ENCODE data around the gene SLC9A4.
A peak's percentile ranks its signal among the peaks of the same experiment; 100 is the strongest.
"Not testable (repeated sequence)": the region's sequence is repeated elsewhere in the genome, so short reads cannot be mapped to it uniquely, and the experiment has no call there.

The SLC9A4 gene

GRCh38 chr2:102558463-102558862 is 85.4 kb downstream of the SLC9A4 start:
- no peak for DNase-seq (ENCODE audit: low read depth)
- Histone ChIP-seq H3K4me1 (ENCODE audit: control insufficient read depth, insufficient read depth, low read length) (no peaks in the 10 kb centered on the region), H3K9ac (ENCODE audit: low read length) (no peak overlapping the region), H3K27me3 (replicated peaks; ENCODE audit: control insufficient read depth, insufficient read depth, low read length) (no peaks in the 10 kb centered on the region), H3K36me3 (ENCODE audit: control insufficient read depth, insufficient read depth, low read length, severe bottlenecking) (no peaks in the 10 kb centered on the region), H3K9me3 (ENCODE audit: control insufficient read depth, low read length) (no peaks in the 10 kb centered on the region), H3K4me3 (ENCODE audit: low read length) (no peak overlapping the region)

- H3K4me1 ChIP-seq (ENCODE audit: control insufficient read depth, insufficient read depth, low read length); H3K27me3 ChIP-seq (replicated peaks; ENCODE audit: control insufficient read depth, insufficient read depth, low read length); H3K9me3 ChIP-seq (ENCODE audit: control insufficient read depth, low read length); H3K9ac ChIP-seq (ENCODE audit: low read length); DNase-seq (ENCODE audit: low read depth); H3K36me3 ChIP-seq (ENCODE audit: control insufficient read depth, insufficient read depth, low read length, severe bottlenecking); H3K4me3 ChIP-seq (ENCODE audit: low read length): not testable (repeated sequence)
These were observed 89.5 kb downstream of the SLC9A4 start for GRCh38 chr2:102562542-102562941.

GRCh38 chr2:102575888-102576287 is 102.9 kb downstream of the SLC9A4 start:
- Histone ChIP-seq H3K9me3 (ENCODE audit: control insufficient read depth, low read length) (peaks cover 10% of the 10 kb centered on the region), H3K4me1 (ENCODE audit: control insufficient read depth, insufficient read depth, low read length) (peaks cover 4% of the 10 kb centered on the region), H3K9ac (ENCODE audit: low read length) (no peak overlapping the region), H3K27me3 (replicated peaks; ENCODE audit: control insufficient read depth, insufficient read depth, low read length) (no peaks in the 10 kb centered on the region), H3K4me3 (ENCODE audit: low read length) (no peak overlapping the region), H3K36me3 (ENCODE audit: control insufficient read depth, insufficient read depth, low read length, severe bottlenecking) (no peaks in the 10 kb centered on the region)
- no peak for DNase-seq (ENCODE audit: low read depth)

- Histone ChIP-seq H3K36me3 (ENCODE audit: control insufficient read depth, insufficient read depth, low read length, severe bottlenecking) (no peaks in the 10 kb centered on the region), H3K9me3 (ENCODE audit: control insufficient read depth, low read length) (peaks cover 10% of the 10 kb centered on the region), H3K9ac (ENCODE audit: low read length) (no peak overlapping the region), H3K4me3 (ENCODE audit: low read length) (no peak overlapping the region), H3K27me3 (replicated peaks; ENCODE audit: control insufficient read depth, insufficient read depth, low read length) (no peaks in the 10 kb centered on the region), H3K4me1 (ENCODE audit: control insufficient read depth, insufficient read depth, low read length) (peaks cover 4% of the 10 kb centered on the region)
- DNase-seq (ENCODE audit: low read depth): no peak
These were observed 105.3 kb downstream of the SLC9A4 start for GRCh38 chr2:102578376-102578775.

- peaks cover 5% of the 10 kb centered on the region for H3K27me3 ChIP-seq (replicated peaks; ENCODE audit: control insufficient read depth, insufficient read depth, low read length)
- no peak for DNase-seq (ENCODE audit: low read depth)
- H3K9me3 ChIP-seq (ENCODE audit: control insufficient read depth, low read length): no peaks in the 10 kb centered on the region
- H3K9ac ChIP-seq (ENCODE audit: low read length): no peak overlapping the region
- peaks cover 4% of the 10 kb centered on the region for H3K4me1 ChIP-seq (ENCODE audit: control insufficient read depth, insufficient read depth, low read length)
- H3K36me3 ChIP-seq (ENCODE audit: control insufficient read depth, insufficient read depth, low read length, severe bottlenecking): no peaks in the 10 kb centered on the region
- H3K4me3 ChIP-seq (ENCODE audit: low read length): peak overlapping the region; percentile 56
These were observed 108.9 kb downstream of the SLC9A4 start for GRCh38 chr2:102581911-102582310.

GRCh38 chr2:102582845-102583244 is 109.8 kb downstream of the SLC9A4 start:
- H3K9me3 ChIP-seq (ENCODE audit: control insufficient read depth, low read length): no peaks in the 10 kb centered on the region
- DNase-seq (ENCODE audit: low read depth): no peak
- peaks cover 9% of the 10 kb centered on the region for H3K27me3 ChIP-seq (replicated peaks; ENCODE audit: control insufficient read depth, insufficient read depth, low read length)
- H3K36me3 ChIP-seq (ENCODE audit: control insufficient read depth, insufficient read depth, low read length, severe bottlenecking): no peaks in the 10 kb centered on the region
- H3K4me1 ChIP-seq (ENCODE audit: control insufficient read depth, insufficient read depth, low read length): peaks cover 4% of the 10 kb centered on the region
- H3K9ac ChIP-seq (ENCODE audit: low read length): no peak overlapping the region
- no peak overlapping the region for H3K4me3 ChIP-seq (ENCODE audit: low read length)
